HUDEP-2 (cell line): Measurements from ENCODE around the gene SGMS1.
"Not testable (repeated sequence)": the region's sequence is repeated elsewhere in the genome, so short reads cannot be mapped to it uniquely, and the experiment has no call there.

ENCODE experiments used
- DNase-seq, 76 experiments: peaks; one replicate each; lab custom pipeline; 2025; ENCODE audit not compliant: unreplicated experiment in 76 of 76; lab: John Stamatoyannopoulos, UW

SGMS1 gene

DNA sequence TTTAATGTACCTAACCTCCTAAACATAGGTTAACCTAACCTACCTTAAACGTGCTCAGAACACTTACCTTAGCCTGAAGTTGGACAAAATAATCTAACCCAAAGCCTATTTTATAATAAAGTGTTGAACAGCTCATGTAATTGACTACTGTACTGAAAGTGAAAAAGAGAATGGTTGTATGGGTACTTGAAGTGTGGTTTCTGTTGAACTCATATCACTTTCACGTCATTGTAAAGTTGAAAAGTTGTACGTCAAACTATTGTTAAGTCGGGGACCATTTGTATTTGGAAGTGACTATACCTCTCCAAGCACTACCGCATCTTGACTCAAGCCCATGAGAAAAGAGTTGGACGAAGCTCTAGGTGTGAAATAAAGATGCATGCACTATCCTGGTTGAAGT is 334.6 kb downstream of the SGMS1 start:
- no peak for DNase-seq

DNA sequence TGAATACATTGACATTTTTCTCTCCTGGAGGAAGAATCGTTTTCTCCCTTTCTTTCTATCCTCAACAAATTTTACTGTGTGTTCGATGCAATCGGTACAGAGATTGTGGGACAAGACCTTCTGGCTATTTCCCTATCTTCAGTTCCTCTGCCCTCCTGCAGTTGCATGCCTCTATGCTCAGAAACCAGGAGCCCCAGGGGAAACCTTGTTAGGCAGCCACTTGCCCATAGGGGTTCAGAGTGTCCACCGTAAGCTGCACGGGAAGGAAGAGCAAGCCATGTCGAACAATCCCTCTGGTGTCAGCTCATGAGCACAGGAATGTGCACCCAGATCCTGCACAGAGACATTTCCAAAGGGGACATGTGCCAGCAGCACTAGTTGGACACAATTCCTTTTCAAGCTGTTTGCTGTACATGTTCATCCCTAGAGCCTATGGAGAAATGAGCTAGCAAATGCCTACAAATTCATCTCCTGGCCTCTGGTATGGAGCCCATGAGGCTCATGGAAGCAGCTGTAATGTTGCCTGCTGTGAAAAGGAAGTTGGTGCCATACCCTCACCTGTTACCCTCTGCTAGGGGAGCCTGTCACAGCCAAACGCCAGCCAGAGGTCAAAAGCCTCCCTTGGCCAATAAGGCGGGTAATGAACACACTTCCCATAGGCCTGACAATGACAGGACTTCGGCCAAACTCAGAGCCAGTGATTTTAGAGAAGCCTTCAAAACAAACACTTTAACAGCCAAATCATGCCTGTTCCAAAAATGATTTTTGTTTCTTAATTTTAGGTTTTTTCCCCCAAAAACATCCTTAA is 336.6 kb downstream of the SGMS1 start:
- no peak for DNase-seq

DNA sequence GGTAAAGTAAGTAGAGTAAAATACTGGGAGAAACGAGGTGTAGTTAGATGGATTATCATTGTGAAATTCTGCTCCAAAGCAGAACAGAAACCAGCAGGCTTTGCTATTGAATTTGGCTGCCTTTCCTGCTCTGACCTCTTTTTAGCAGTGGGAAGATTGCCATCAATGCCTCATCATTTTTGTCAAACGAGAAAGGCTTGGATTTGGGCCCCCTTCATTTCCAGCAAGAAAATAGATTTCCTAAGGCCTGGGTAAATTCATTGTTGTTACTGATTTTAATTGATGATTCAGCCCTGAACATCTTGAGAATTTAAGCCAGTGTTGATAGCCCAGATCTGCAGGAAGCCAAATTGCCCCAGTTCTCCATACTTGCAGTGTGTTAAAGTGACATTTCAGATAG is 337.2 kb downstream of the SGMS1 start:
- no peak for DNase-seq

DNA sequence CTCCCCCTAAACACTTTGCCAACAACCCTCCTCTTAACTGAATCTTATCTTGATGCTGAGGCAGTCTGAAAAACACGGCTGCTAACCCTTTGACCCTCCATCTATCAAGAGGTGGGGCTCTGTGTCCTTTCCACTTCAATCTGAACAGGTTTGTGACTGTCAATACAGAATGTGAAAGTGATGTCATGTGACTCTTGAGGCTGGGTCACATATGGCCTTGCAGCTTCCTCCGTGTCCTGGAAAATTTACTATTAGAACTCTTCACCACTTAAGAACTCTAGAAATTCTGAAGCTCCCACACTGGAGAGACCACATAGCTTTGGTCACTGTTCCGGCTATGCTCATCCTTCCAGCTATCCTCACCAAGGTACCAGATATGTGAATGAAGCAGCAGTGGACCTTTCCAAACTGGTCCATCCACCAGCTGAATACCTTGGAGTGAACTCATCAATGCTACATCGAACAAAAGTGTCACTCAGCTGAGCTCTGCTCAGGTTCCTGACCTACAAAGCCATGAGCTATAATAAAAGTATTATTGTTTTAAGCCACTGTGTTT is 341.7 kb downstream of the SGMS1 start:
- DNase-seq = no peak

DNA sequence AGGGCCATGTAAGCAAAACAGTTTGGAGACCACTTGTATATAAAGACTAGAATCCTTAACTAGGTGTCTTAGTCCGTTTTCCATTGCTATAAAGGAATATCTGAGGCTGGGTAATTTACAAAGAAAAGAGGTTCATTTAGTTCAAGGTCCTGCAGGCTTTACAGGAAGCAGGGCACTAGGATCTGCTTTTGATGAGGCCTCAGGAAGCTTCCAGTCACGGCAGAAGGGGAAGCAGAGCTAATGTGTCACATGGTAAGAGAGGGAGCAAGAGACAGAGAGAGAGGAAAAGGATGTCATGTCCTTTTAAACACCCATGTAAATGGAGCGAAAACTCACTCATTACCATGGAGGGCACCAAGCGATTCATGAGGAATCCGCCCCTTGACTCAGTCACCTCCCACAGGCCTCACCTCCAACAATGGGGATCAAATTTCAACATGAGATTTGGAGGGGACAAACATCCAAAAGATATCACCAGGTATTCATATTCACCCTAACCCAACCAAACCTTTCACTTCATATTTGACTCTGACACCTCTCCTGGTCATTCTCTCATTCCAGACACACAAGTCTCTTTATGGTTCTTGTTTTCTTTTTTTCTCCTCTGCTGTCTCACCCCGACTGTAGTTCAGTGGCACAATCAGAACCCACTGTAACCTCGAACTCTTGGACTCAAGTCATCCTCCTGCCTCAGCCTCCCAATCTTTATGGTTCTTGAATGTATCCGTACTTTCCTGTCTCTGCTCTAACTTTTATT is 342.4 kb downstream of the SGMS1 start:
- no peak for DNase-seq

DNA sequence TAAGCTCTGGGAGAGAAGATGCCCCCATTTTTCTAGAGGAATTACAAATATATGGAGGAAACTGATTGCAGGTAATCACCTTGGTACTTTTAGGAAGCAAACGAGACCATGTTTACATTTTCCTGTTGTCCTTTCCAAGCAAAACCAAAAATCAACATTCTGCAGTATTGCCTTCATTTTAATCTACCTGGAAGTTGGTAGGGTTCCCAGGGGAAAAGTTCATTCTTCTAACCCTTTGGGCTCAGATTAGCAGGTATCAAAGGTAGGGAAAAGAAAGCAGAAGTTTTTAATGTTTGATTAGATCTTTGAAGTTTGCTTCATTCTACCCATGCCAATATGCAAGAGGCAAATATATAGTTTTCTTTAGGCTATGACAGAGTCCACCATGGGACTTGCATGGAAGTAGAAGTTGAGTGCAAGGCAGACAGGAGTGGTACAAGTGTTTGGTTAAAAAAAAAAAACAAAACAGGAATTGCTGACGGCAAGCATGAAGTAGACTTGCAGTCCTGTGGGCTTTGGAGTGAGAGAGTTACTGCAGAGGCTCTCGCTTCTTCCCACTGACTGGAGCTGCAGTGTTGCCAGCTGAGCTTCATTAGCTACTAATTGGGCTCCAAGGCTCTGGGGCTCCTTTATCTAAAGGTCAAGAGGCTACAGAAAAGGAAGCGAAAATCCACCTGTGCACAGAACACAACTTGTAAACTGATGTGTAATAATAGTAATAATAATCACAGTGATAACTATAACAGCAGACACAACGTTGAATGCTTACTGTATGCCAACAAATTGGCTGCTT is 343.5 kb downstream of the SGMS1 start:
- DNase-seq = no peak

DNA sequence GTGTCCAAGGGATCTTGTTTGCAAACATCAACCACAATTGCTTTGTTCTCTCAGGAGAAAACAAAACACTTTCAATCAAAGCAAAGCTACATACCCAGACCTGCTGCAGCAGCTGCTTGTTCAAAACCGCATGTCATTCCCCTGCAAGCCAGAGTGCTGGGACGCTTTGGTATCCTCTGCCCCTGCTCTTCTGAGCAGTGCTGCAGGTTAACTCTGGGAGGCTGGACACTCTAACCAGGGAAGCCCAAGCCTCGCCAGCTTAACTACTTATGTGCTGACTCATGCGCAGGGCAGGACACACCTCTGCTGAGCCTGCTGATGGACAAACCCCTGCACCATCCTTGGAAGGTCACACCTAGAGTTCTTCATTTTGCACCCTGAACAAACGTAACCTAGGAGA is 344.3 kb downstream of the SGMS1 start:
- peak in 1 of 76 experiments; percentile 1 for DNase-seq

DNA sequence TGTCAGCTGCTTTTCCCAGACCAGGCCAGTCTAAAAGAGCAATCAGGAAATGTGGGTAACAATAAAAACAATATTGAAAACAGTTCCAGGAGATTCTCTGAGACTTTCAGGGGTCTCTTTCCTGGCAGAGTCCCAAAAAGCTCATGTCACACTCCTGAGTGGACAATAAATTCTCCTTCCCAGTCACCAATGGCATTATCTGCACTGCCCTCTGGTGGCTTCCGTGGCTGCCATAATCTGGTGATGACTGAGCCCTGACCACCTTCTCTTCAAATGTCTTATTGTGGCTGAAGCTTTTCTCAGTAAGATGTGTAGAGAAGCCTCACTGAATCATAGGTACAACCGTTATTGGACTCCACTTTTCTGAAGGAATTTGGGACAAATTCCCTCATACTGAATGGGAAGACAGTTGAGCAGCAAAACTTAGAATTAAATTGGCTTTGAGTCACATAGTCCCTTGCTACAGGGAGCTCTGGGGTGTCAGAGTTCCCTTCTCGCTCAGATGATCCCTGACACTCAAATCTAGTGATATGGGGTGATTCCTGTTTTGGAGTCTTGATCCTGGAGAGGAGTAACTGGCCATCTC is 348.0 kb downstream of the SGMS1 start:
- DNase-seq = peak in 35 of 76 experiments; percentile 1 to 53 (median 26)

DNA sequence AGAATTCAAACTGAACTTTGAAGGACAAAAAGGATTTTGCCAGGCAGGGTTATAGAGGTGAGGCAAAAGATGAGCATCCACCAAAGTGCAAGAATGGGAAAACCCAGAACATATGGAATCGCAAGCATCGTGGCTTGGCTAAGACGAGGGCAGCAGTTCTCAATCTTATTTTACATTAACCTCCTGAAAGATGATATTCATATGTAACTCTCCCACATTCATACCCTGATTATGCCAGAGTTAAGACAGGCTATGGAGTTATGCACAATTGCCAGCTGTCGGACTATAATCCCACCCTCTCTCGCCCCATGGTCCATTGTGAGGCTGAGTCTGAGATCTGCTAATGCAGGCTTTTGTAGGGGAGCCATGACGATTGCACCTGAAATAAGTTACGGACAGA is 351.2 kb downstream of the SGMS1 start:
- no peak for DNase-seq

DNA sequence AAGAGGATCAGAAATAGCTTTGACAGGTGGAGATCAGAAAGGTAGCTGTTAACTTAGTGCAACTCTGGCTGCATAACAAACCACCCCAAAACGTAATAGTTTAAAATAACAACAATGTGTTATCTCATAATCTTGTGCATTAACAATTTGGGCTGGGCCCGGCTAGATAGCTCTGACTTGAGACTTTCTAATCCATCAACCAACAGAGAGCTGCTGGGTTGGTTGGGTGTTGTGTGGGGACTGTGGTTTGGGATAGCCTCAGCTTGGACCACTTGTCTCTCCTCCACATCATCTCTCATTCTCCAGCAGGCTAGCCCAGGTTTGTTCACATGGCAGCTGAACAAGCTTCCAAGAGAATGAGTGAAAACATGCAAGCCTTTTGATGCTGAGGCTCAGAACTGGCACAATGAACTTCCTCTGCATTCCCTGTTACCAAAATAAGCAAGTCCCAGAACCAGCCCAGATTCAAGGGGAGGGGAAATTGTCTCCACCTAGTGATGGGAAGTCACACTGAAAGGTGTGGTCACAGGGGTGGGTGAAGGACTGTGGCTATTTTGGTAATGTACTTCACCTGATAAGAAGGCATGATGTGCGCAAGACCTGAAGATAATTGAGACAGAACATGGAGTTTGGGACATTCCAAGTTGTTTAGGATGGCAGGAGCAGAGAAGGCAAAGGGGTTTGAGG is 352.0 kb downstream of the SGMS1 start:
- DNase-seq = no peak

DNA sequence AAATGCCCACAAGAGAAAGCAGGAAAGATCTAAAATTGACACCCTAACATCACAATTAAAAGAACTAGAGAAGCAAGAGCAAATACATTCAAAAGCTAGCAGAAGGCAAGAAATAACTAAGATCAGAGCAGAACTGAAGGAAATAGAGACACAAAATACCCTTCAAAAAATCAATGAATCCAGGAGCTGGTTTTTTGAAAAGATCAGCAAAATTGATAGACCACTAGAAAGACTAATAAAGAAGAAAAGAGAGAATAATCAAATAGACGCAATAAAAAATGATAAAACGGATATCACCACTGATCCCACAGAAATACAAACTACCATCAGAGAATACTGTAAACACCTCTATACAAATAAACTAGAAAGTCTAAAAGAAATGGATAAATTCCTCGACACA is 355.9 kb downstream of the SGMS1 start:
- not testable (repeated sequence) for DNase-seq

DNA sequence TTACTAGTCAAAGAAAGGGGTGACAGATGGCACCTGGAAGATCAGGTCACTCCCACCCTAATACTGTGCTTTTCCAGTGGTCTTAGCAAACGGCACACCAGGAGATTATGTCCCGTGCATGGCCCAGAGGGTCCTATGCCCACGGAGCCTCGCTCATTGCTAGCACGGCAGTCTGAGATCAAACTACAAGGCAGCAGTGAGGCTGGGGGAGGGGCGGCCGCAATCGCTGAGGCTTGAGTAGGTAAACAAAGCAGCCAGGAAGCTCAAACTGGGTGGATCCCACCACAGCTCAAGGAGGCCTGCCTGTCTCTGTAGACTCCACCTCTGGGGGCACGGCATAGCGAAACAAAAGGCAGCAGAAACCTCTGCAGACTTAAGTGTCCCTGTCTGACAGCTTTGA is 361.1 kb downstream of the SGMS1 start:
- not testable (repeated sequence) for DNase-seq

DNA sequence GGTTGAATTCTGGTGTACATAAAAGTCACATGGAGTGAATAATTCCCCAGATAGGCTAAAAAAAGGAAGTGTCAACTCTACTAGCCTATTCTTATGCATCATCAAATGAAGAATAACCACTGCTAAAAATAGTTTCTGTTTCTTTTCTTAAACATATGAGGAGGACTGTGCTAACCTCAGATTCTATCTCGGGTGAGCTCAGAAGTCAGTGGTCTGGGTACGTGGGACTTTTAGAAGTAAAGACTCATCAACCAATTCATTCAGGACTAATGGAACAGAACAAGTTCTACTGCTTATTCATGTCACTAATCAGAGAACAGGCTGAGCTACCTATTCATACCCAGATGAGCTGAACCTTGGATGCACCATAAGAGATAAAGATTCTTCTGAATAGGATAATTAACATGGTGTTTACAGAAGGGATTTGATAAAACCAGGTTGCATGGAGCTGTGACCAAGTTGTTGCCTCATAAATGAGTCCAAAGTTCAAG is 362.9 kb downstream of the SGMS1 start:
- DNase-seq = peak in 1 of 76 experiments; percentile 5
